ENCODE measurements around the gene RHOH. TPM values are rescaled to one million over a fixed set of nuclear protein-coding genes. Genes with fewer than 3 reads are reported as not detected.

The RHOH gene
- total and polyA plus RNA-seq, 2 experiments from 2014 or later, result not detected

DNA sequence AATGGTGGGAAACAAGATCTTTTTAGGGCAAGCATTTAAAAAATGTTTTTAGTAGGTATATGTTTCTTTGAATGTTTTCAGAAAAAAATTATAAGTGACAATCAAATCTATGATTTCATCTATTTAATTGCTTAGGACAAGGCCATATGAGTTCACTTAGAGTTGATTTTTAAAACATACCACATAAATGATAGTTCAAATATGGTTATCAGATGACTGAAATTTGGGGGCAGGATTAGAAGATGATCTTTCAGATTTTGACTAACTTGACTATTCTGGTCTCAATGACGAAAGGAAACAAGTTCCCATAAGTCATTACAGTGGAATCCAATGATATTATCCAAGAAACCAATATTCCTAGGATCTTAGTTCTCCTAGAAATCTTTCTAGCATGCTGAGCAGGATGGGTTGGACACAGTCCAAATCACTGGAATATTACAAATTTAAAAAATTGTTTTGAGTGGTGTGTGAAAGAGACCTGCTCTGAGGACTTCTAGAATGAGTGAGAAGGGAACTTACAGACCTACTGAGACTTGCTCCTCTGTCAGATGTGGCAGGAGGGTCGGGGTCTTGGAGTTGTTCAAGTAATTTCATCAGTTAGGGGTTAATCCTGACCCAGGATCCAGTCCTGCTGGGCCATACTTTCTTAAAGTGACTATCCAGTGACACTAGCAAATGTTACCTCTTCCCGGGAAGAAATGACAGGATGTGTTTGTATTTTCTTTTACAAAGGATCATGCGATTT lies 20.0 kb downstream of the RHOH start:
- Histone ChIP-seq H4K20me1 (ENCODE audit: insufficient read depth) (no peaks in the 10 kb centered on the region), H2AFZ (no peak overlapping the region), H3K79me2 (ENCODE audit: insufficient read depth) (no peaks in the 10 kb centered on the region), H3K36me3 (ENCODE audit: low read depth) (no peaks in the 10 kb centered on the region), H3K4me2 (ENCODE audit: unreplicated experiment) (no peak overlapping the region), H3K27ac (no peak overlapping the region), H3K4me1 (ENCODE audit: insufficient read depth) (peaks cover 3% of the 10 kb centered on the region; the same call in 1 of the 2 replicates), H3F3A (ENCODE audit: insufficient read depth) (no peaks in the 10 kb centered on the region), H3K9me3 (ENCODE audit: low read depth) (no peaks in the 10 kb centered on the region), H3K9ac (no peak overlapping the region), H3K27me3 (replicated peaks; ENCODE audit: insufficient read depth) (no peaks in the 10 kb centered on the region), H3K9me2 (ENCODE audit: insufficient read depth) (no peaks in the 10 kb centered on the region), H3K4me3 (no peak overlapping the region)
- no peak for DNase-seq
- no peak for TF ChIP-seq EZH2phosphoT487 (IDR thresholded peaks at IDR 0.05; ENCODE audit: insufficient read depth, low read depth)
- no peak for TF ChIP-seq EZH2 (IDR thresholded peaks at IDR 0.05; ENCODE audit: insufficient read depth, poor library complexity, severe bottlenecking)
- WGBS, 2 experiments (ENCODE audit: low coverage in 1 of 2, low lambda C conversion rate in 2 of 2, missing lambda C conversion rate in 2 of 2), result 67 to 76% methylated on average over 4 of the region's 4 CpGs
- in situ Hi-C loops (cut with MboI), result no loop called here

DNA sequence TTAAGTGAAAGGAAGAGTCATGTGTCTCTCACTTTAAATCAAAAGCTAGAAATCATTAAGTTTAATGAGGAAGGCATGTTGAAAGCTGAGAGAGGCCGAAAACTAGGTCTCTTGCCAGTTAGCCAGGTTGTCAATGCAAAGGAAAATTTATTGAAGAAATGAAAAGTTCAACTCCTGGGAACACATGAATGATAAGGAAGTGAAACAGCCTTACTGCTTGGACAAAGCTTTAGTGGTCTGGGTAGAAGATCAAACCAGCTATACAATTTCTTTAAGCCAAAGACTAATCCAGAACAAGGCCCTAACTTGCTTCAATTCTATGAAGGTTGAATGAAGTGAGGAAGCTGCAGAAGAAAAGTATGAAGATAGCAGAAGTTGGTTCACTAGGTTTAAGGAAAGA lies 24.9 kb downstream of the RHOH start:
- H3K9me3 ChIP-seq (ENCODE audit: low read depth), result no peaks in the 10 kb centered on the region
- DNase-seq, result no peak
- no peaks in the 10 kb centered on the region for H3K36me3 ChIP-seq (ENCODE audit: low read depth)
- no peaks in the 10 kb centered on the region for H3K79me2 ChIP-seq (ENCODE audit: insufficient read depth)
- no peaks in the 10 kb centered on the region for H4K20me1 ChIP-seq (ENCODE audit: insufficient read depth)
- no peak overlapping the region for H3K9ac ChIP-seq
- no peak overlapping the region for H3K4me3 ChIP-seq
- WGBS, 2 experiments (ENCODE audit: low coverage in 1 of 2, low lambda C conversion rate in 2 of 2, missing lambda C conversion rate in 2 of 2), result 14 to 29% methylated on average over 1 of the region's 1 CpG
- no peak overlapping the region for H2AFZ ChIP-seq
- H3F3A ChIP-seq (ENCODE audit: insufficient read depth), result no peaks in the 10 kb centered on the region
- no peaks in the 10 kb centered on the region for H3K9me2 ChIP-seq (ENCODE audit: insufficient read depth)
- no peaks in the 10 kb centered on the region for H3K4me1 ChIP-seq (ENCODE audit: insufficient read depth)
- no peak overlapping the region for H3K4me2 ChIP-seq (ENCODE audit: unreplicated experiment)
- no peak overlapping the region for H3K27ac ChIP-seq
- in situ Hi-C loops (cut with MboI), result no loop called here
- TF ChIP-seq EZH2phosphoT487 (IDR thresholded peaks at IDR 0.05; ENCODE audit: insufficient read depth, low read depth) (no peak), EZH2 (IDR thresholded peaks at IDR 0.05; ENCODE audit: insufficient read depth, poor library complexity, severe bottlenecking) (no peak)
- H3K27me3 ChIP-seq (replicated peaks; ENCODE audit: insufficient read depth), result no peaks in the 10 kb centered on the region

DNA sequence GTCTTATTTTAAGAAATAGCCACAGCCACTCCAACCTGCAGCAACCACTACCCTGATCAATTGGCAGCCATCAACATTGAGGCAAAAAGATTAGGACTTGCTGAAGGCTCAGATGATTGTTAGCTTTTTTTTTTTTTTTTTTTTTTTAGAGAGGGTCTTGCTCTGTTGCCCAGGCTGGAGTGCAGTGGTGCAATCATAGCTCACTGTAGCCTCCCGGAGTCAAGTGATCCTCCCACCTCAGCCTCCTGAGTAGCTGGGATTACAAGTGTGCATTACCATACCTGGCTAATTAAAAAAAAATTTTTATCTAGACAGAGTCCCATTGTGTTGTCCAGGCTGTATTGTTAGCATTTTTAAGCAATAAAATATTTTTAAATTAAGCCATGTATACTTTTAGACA lies 26.5 kb downstream of the RHOH start:
- TF ChIP-seq EZH2 (IDR thresholded peaks at IDR 0.05; ENCODE audit: insufficient read depth, poor library complexity, severe bottlenecking) (no peak), EZH2phosphoT487 (IDR thresholded peaks at IDR 0.05; ENCODE audit: insufficient read depth, low read depth) (no peak)
- no peaks in the 10 kb centered on the region for H4K20me1 ChIP-seq (ENCODE audit: insufficient read depth)
- no peak overlapping the region for H3K4me3 ChIP-seq
- 88 to 89% methylated on average over 1 of the region's 1 CpG for WGBS, 2 experiments (ENCODE audit: low coverage in 1 of 2, low lambda C conversion rate in 2 of 2, missing lambda C conversion rate in 2 of 2)
- no peaks in the 10 kb centered on the region for H3K9me3 ChIP-seq (ENCODE audit: low read depth)
- H3K27me3 ChIP-seq (replicated peaks; ENCODE audit: insufficient read depth), result no peaks in the 10 kb centered on the region
- in situ Hi-C loops (cut with MboI), result no loop called here
- H3K79me2 ChIP-seq (ENCODE audit: insufficient read depth), result no peaks in the 10 kb centered on the region
- no peaks in the 10 kb centered on the region for H3K4me1 ChIP-seq (ENCODE audit: insufficient read depth)
- H3F3A ChIP-seq (ENCODE audit: insufficient read depth), result no peaks in the 10 kb centered on the region
- DNase-seq, result no peak
- H3K27ac ChIP-seq, result no peak overlapping the region
- H2AFZ ChIP-seq, result no peak overlapping the region
- H3K4me2 ChIP-seq (ENCODE audit: unreplicated experiment), result no peak overlapping the region
- H3K9ac ChIP-seq, result no peak overlapping the region
- H3K36me3 ChIP-seq (ENCODE audit: low read depth), result no peaks in the 10 kb centered on the region
- H3K9me2 ChIP-seq (ENCODE audit: insufficient read depth), result no peaks in the 10 kb centered on the region

DNA sequence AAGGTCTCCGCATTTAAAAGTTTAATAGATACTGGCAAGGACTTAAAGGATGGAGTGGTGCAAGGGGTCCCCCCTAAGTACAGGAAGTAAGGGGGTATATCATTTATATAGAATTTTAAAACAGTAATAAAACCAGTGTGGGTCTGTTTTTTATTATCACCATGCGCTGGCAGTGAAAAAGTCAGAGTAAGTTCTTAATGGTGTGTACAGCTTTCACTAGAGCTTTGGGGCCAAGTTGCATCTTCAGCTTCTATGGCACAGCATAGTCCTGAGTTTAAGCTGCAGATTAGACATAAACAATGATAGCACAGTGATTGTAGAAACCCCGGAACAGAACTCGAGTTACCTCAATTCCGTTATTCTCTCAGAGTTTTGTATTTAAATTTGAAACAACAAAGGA lies 27.6 kb downstream of the RHOH start:
- no peaks in the 10 kb centered on the region for H3F3A ChIP-seq (ENCODE audit: insufficient read depth)
- no peaks in the 10 kb centered on the region for H4K20me1 ChIP-seq (ENCODE audit: insufficient read depth)
- DNase-seq, result no peak
- H3K27me3 ChIP-seq (replicated peaks; ENCODE audit: insufficient read depth), result no peaks in the 10 kb centered on the region
- no peak overlapping the region for H3K27ac ChIP-seq
- no peaks in the 10 kb centered on the region for H3K9me2 ChIP-seq (ENCODE audit: insufficient read depth)
- TF ChIP-seq EZH2 (IDR thresholded peaks at IDR 0.05; ENCODE audit: insufficient read depth, poor library complexity, severe bottlenecking), result no peak
- H3K9ac ChIP-seq, result no peak overlapping the region
- in situ Hi-C loops (cut with MboI), result no loop called here
- no peaks in the 10 kb centered on the region for H3K4me1 ChIP-seq (ENCODE audit: insufficient read depth)
- H3K36me3 ChIP-seq (ENCODE audit: low read depth), result no peaks in the 10 kb centered on the region
- no peak overlapping the region for H3K4me3 ChIP-seq
- H3K9me3 ChIP-seq (ENCODE audit: low read depth), result no peaks in the 10 kb centered on the region
- no peak overlapping the region for H3K4me2 ChIP-seq (ENCODE audit: unreplicated experiment)
- H2AFZ ChIP-seq, result no peak overlapping the region
- 49 to 63% methylated on average over 5 of the region's 5 CpGs for WGBS, 2 experiments (ENCODE audit: low coverage in 1 of 2, low lambda C conversion rate in 2 of 2, missing lambda C conversion rate in 2 of 2)
- no peaks in the 10 kb centered on the region for H3K79me2 ChIP-seq (ENCODE audit: insufficient read depth)

Measured in GM23248 (cell line).